ENCODE results near the gene CXCL14.

Gene CXCL14

DNA sequence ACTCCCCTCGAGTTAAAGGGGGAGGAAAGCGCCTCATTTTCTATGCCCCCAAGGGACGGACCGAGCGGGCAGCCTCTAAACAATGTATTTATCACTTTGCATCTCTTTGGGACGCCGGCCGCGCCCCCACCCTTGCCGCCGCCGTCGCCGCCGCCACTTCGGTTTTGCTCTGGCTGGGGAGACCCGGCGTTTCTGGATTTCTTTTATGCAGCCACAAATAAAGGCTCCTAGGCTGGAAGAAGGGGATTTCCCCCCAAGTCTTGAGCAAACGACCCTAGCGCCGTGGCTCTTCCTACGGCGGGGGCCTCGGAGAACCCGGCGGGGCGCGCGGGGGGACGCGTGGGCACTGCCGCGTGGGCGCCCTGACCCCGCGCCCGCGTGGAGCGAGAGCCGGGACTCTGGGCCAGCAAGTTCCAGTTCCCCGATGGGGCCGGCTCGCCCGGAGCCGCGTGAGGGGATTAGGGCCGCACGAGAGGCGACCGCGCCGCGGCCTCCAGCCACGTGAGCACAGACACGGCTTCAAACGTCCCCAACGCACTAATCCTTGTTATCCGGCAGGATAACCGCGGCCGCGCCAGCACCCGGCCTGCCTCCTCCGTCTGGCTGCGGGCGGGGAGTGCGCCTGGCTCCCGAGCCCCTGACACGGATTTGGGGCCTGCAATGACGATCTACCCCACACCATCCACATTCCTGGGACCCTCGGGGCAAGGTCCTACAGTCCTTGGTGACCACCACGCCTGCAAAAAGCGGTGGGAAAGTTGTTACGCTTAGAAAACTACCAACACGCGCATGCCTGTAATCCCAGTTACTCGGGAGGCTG is 35.1 kb downstream of the CXCL14 start:
- Histone ChIP-seq H3K4me3 (ENCODE audit: extremely low read depth, insufficient read depth, low read length, poor library complexity, severe bottlenecking) (no peak overlapping the region), H3K27ac (ENCODE audit: low read depth, low read length, severe bottlenecking) (no peak overlapping the region), H3K4me1 (ENCODE audit: control insufficient read depth, insufficient read depth, low read length, poor library complexity, severe bottlenecking) (peaks cover 8% of the 10 kb centered on the region), H3K36me3 (ENCODE audit: control insufficient read depth, insufficient read depth, low read length) (no peaks in the 10 kb centered on the region), H3K9me3 (ENCODE audit: control insufficient read depth, low read length) (no peaks in the 10 kb centered on the region)
- WGBS, 2 experiments (ENCODE audit: insufficient coverage in 2 of 2), result 1% methylated on average over 69 to 74 of the region's 77 CpGs

GRCh38 chr5:135543001-135543484 is 35.7 kb downstream of the CXCL14 start:
- no CpG with 5 or more reads among the region's 5 CpGs for WGBS, 2 experiments (ENCODE audit: insufficient coverage in 2 of 2)
- Histone ChIP-seq H3K27ac (ENCODE audit: low read depth, low read length, severe bottlenecking) (no peak overlapping the region), H3K9me3 (ENCODE audit: control insufficient read depth, low read length) (no peaks in the 10 kb centered on the region), H3K4me3 (ENCODE audit: extremely low read depth, insufficient read depth, low read length, poor library complexity, severe bottlenecking) (no peak overlapping the region), H3K4me1 (ENCODE audit: control insufficient read depth, insufficient read depth, low read length, poor library complexity, severe bottlenecking) (peaks cover 8% of the 10 kb centered on the region), H3K36me3 (ENCODE audit: control insufficient read depth, insufficient read depth, low read length) (no peaks in the 10 kb centered on the region)

DNA sequence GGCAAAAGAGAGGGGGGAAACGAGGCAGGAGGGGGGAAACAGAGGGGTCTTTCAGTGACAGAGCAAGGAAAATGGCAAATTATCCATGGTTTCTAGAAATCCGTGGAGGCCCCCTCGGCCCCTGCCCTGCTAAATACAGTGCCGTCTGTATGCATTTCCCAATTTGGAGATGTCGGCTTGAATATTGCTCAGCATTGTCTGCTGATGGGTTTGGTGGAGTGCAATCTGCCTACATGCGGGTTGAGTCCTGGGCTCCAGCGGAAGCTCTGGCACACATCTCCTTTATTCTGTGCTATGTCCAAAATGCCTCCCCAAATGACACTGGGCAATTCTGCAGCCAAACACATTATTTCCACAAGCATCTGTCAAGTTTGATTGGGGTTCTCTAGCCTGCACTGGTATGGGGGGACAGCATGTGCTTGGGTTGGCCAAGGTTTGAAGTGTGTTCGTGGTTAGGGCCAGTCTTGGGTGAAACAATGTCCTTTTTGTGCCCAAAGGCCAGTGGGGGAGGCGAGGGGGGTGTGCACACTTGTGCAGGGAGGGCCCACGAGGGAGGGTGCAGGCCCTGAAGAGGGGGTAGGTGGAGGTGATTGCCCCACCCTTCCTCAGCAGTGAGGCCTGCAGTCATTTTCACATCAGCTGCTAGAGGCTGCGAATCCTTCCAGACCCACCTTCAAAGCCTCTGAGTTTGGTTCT is 36.8 kb downstream of the CXCL14 start:
- no peaks in the 10 kb centered on the region for H3K9me3 ChIP-seq (ENCODE audit: control insufficient read depth, low read length)
- H3K36me3 ChIP-seq (ENCODE audit: control insufficient read depth, insufficient read depth, low read length), result no peaks in the 10 kb centered on the region
- H3K4me3 ChIP-seq (ENCODE audit: extremely low read depth, insufficient read depth, low read length, poor library complexity, severe bottlenecking), result no peak overlapping the region
- peaks cover 8% of the 10 kb centered on the region for H3K4me1 ChIP-seq (ENCODE audit: control insufficient read depth, insufficient read depth, low read length, poor library complexity, severe bottlenecking)
- no peak overlapping the region for H3K27ac ChIP-seq (ENCODE audit: low read depth, low read length, severe bottlenecking)
- WGBS, 2 experiments (ENCODE audit: insufficient coverage in 2 of 2), result 24 to 31% methylated on average over 5 to 7 of the region's 11 CpGs

GRCh38 chr5:135539430-135540005 is 39.3 kb downstream of the CXCL14 start:
- H3K4me3 ChIP-seq (ENCODE audit: extremely low read depth, insufficient read depth, low read length, poor library complexity, severe bottlenecking), result no peak overlapping the region
- H3K27ac ChIP-seq (ENCODE audit: low read depth, low read length, severe bottlenecking), result no peak overlapping the region
- H3K4me1 ChIP-seq (ENCODE audit: control insufficient read depth, insufficient read depth, low read length, poor library complexity, severe bottlenecking), result peaks cover 5% of the 10 kb centered on the region
- H3K9me3 ChIP-seq (ENCODE audit: control insufficient read depth, low read length), result no peaks in the 10 kb centered on the region
- 59 to 78% methylated on average over 2 to 4 of the region's 4 CpGs for WGBS, 2 experiments (ENCODE audit: insufficient coverage in 2 of 2)
- H3K36me3 ChIP-seq (ENCODE audit: control insufficient read depth, insufficient read depth, low read length), result no peaks in the 10 kb centered on the region

DNA sequence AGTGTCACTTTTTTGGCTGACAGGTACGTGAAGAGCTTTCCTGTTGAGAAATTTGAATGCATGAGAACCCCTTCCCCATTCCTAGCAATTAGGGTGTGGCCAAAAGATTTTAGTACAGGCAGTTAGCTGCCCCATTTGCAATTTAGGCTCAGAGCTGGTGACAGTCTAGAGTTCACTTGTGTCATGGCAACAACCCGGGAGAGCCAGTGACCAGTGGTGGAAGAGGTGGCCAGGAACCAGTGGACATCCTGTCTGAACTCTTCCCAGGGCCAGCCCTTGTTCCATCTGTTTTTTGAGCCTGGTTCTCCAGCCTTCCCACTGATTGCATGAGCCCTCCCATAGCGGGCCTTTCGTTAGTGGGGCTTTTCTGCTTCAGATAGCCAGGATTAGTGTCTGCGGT is 40.5 kb downstream of the CXCL14 start:
- WGBS, 2 experiments (ENCODE audit: insufficient coverage in 2 of 2), result 68 to 85% methylated on average over 1 to 3 of the region's 5 CpGs
- no peaks in the 10 kb centered on the region for H3K9me3 ChIP-seq (ENCODE audit: control insufficient read depth, low read length)
- no peak overlapping the region for H3K4me3 ChIP-seq (ENCODE audit: extremely low read depth, insufficient read depth, low read length, poor library complexity, severe bottlenecking)
- H3K27ac ChIP-seq (ENCODE audit: low read depth, low read length, severe bottlenecking), result no peak overlapping the region
- no peaks in the 10 kb centered on the region for H3K4me1 ChIP-seq (ENCODE audit: control insufficient read depth, insufficient read depth, low read length, poor library complexity, severe bottlenecking)
- H3K36me3 ChIP-seq (ENCODE audit: control insufficient read depth, insufficient read depth, low read length), result no peaks in the 10 kb centered on the region

DNA sequence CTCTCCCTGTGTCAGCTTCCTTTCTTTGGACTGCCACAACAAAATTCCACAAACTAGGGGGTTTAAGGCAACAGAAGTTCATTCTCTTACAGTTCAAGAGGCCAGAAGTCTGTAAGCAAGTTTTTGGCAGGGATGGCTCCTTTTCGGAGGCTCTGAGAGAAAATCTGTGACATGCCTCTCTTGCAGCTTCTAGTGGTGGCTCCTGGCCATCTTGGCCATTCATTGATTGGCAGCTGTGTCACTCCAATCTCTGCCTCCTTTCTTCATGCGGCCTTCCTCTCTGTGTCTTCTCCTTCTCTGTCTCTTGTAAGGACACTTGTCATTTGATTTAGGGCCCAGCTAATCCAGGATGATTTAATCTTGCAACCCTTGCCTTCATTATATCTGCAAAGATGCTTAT is 41.0 kb downstream of the CXCL14 start:
- Histone ChIP-seq H3K9me3 (ENCODE audit: control insufficient read depth, low read length) (no peaks in the 10 kb centered on the region), H3K27ac (ENCODE audit: low read depth, low read length, severe bottlenecking) (no peak overlapping the region), H3K4me1 (ENCODE audit: control insufficient read depth, insufficient read depth, low read length, poor library complexity, severe bottlenecking) (no peaks in the 10 kb centered on the region), H3K36me3 (ENCODE audit: control insufficient read depth, insufficient read depth, low read length) (no peaks in the 10 kb centered on the region), H3K4me3 (ENCODE audit: extremely low read depth, insufficient read depth, low read length, poor library complexity, severe bottlenecking) (no peak overlapping the region)
- 60 to 83% methylated on average over 2 of the region's 2 CpGs for WGBS, 2 experiments (ENCODE audit: insufficient coverage in 2 of 2)

DNA sequence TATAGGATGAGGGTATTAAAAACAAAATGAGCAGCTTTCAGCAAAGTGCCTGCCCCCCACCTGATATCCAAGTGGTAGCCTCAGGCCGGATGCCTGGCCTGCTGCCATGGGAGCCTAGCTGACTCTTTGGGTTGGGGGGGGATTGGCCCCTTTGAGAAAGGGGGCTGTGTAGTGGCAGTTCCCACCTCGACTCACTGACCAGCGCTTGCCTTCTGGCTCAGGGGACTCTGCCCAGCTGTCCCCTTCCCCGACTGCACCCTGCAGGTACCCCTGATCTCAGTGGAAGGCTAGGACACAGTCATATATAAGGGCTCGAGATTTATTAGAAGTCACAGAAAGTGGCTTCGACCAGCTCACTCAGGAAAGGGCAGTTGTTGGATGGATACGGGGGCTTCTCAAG is 41.5 kb downstream of the CXCL14 start:
- Histone ChIP-seq H3K9me3 (ENCODE audit: control insufficient read depth, low read length) (no peaks in the 10 kb centered on the region), H3K4me3 (ENCODE audit: extremely low read depth, insufficient read depth, low read length, poor library complexity, severe bottlenecking) (no peak overlapping the region), H3K36me3 (ENCODE audit: control insufficient read depth, insufficient read depth, low read length) (no peaks in the 10 kb centered on the region), H3K4me1 (ENCODE audit: control insufficient read depth, insufficient read depth, low read length, poor library complexity, severe bottlenecking) (no peaks in the 10 kb centered on the region), H3K27ac (ENCODE audit: low read depth, low read length, severe bottlenecking) (no peak overlapping the region)
- 50 to 60% methylated on average over 5 to 6 of the region's 7 CpGs for WGBS, 2 experiments (ENCODE audit: insufficient coverage in 2 of 2)

- H3K27ac ChIP-seq (ENCODE audit: low read depth, low read length, severe bottlenecking), result no peak within 1 kb of the TSS
- H3K4me1 ChIP-seq (ENCODE audit: control insufficient read depth, insufficient read depth, low read length, poor library complexity, severe bottlenecking), result no peaks in the 10 kb centered on the region
- no peaks in the 10 kb centered on the region for H3K36me3 ChIP-seq (ENCODE audit: control insufficient read depth, insufficient read depth, low read length)
- no peaks in the 10 kb centered on the region for H3K9me3 ChIP-seq (ENCODE audit: control insufficient read depth, low read length)
- WGBS, 2 experiments (ENCODE audit: insufficient coverage in 2 of 2), result 0 to 1% methylated on average over 48 to 55 of the region's 74 CpGs
- no peak within 1 kb of the TSS for H3K4me3 ChIP-seq (ENCODE audit: extremely low read depth, insufficient read depth, low read length, poor library complexity, severe bottlenecking)
Observed at GRCh38 chr5:135535820-135536801, 42.7 kb downstream of the CXCL14 start, which contains the start of gene NEUROG1. TSS of gene NEUROG1 (minus strand) at chr5:135535964. CDS start at chr5:135535690, 274 bp downstream.

DNA sequence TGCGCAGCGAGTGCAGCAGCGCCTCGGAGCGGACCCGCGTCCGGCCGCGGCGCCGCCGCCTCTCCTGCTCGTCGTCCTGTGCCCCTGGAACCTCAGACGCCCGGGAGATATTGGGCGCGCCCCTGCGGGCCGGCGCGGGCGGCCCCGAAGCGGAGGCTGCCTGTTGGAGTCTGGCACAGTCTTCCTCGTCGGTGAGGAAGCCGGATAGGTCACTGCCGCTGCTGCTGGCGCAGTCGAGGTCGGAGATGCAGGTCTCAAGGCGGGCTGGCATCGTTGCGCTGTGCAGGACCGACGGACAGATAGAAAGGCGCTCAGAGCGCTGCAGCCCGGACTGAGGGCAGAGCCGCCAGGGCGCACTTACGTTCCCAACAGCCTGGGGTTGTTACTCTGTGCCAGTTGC is 43.4 kb downstream of the CXCL14 start:
- H3K9me3 ChIP-seq (ENCODE audit: control insufficient read depth, low read length), result no peaks in the 10 kb centered on the region
- H3K36me3 ChIP-seq (ENCODE audit: control insufficient read depth, insufficient read depth, low read length), result no peaks in the 10 kb centered on the region
- H3K4me3 ChIP-seq (ENCODE audit: extremely low read depth, insufficient read depth, low read length, poor library complexity, severe bottlenecking), result no peak overlapping the region
- WGBS, 2 experiments (ENCODE audit: insufficient coverage in 2 of 2), result 3% methylated on average over 33 to 44 of the region's 44 CpGs
- no peaks in the 10 kb centered on the region for H3K4me1 ChIP-seq (ENCODE audit: control insufficient read depth, insufficient read depth, low read length, poor library complexity, severe bottlenecking)
- H3K27ac ChIP-seq (ENCODE audit: low read depth, low read length, severe bottlenecking), result no peak overlapping the region

Measured in mesodermal cell (in vitro differentiated cells).